GM18511 (cell line): Measurements from ENCODE around the gene TMEM161A.
"Not testable (repeated sequence)": the region's sequence is repeated elsewhere in the genome, so short reads cannot be mapped to it uniquely, and the experiment has no call there.

Experiments
- ATAC-seq: cut with Tn5 transposase; IDR thresholded peaks from one replicate; pipeline ENCODE4 v1.9.1; 2021; ENCODE audit warnings: mild to moderate bottlenecking, moderate library complexity; ENCODE audit not compliant: unreplicated experiment

TMEM161A gene

DNA sequence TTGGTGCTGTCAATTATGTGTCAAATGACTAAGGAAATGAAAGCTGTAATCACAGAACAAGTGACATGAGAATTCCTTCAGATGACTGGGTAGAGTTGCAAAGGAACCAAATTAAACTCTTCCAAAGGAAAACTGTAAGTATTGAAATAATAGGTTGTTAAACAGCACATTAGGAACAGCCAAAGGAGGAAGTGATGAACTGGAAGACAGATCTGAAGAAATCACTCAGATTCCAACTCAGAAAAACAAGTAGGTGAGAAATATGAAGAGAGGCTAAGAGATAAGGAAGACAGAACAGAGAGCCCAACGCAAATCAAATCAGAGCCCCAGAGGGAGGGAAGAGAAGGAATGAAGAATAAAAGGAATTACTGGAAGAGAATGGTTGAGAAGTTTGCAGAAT lies 15.4 kb downstream of the TMEM161A start:
- ATAC-seq, result no peak

DNA sequence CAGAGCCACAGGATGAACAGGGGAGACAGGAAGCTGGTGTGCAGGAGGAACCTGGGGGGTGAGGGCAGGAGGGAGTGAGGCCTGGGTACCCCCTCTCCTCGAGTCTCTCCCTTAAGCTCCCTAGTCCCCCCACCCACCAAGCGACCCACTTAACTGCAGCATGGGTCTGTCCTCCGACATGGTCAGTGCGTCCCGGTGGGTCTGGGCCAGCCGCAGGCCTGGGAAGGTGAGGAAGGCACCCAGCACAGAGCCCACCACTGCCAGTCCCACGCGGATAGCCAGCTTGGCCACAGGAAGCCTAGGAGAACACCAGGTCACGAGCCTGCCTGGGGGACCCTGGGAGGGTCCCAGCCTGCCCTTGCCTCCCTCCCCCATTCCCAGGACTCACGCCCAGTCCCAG lies 16.9 kb downstream of the TMEM161A start:
- no peak for ATAC-seq

DNA sequence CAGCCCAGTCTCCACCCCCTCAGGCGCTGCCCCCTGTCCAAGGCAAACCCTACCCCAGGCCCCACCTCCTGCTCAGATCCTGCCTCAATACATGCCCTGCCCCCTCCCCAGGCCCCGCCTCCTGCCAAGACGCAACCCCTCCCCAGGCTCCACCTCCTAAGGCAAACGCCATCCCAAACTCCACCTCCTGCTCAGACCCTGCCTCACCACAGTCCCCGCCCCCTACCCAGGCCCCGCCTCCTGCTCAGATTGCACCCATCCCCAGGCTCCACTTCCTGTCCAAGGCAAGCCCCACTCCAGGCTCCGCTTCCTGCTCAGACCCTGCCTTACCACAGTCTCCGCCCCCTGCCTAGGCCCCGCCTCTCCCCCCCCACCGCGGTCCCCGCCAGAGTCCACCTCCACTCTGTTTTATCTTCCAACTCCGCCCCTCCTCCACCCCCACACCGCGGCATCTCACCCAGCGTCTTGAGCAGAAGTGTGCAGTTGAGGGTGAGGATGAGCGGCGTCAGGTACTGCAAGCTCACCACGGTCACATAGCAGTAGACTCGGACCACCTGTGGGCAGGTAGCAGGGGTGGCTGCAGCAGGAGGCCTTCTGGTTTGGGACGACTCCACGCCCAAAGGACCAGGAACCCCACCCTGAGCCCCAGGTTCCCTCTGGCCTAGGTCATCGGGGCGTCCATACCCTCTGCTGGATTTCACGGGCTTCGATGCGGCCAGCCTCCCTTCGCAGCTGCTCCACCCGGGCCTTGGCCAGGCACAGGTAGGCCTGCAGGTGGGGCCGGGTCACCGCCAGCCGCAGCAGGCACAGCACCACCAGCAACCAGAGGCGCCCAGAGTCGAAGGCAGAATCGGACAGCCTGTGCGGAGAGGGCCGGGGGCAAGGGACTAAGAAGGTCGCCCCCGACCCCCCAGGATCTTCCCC lies 17.7 kb downstream of the TMEM161A start:
- no peak for ATAC-seq

DNA sequence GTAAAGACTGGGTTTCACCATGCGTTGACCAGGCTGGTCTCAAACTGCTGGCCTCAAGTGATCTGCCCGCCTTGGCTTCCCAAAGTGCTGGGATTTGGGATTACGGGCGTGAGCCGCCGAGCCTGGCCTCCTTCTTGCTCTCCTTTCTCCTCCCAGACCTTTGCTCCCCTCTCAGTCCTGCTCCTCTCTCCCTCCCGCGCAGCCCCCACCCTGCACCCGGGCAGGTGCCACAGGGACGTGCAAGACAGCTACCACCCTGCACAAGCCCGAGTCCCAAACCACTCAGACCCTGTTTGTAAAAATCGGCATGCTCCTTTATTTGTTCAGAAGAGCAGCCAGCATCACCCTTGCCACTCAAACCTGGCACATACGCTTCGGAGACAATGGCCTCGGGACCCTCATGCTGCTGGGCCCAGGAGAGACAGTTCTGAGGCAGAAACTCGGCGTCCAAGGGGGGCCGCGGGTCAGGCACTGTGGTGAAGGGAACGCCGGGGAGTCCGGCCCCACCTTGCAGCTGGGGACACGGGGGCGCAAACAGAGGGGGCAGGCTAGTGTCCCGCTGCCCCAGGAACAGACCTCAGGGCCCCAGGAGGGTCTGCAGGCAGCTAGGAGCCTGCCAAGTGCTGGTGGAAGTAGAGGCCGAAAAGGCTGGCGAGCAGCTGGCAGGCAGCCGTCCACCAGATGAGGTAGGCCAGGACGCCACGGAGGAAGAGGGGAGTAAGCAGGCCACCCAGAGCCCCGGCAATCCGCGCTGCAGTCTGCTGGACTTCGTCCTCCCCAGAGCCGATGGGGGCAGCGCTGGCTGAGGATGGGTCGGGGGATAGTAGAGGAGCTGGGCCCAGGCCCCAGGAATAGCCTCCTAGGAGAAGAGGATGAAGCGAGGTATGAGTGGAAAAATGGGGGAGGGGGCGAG lies 18.7 kb downstream of the TMEM161A start:
- no peak for ATAC-seq

DNA sequence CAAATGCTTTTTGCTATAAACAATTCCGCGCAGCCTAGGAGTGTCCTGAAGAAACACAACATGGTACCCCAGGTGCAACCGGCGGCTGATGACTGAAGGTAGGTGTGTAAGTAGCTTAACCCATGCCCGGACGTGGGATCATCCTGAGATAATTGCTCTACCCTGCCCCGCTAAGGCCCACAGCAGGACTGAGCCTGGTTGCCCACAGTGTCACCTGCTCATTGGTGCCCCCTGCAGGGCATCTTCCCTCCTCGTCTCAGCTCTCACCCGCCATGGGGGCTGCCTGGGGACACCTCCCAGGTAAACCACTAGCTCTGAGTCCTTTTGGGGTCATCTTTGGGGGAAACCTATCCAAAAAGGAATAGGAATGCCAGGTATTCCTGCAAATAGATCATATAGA lies 22.3 kb downstream of the TMEM161A start:
- ATAC-seq, result no peak

DNA sequence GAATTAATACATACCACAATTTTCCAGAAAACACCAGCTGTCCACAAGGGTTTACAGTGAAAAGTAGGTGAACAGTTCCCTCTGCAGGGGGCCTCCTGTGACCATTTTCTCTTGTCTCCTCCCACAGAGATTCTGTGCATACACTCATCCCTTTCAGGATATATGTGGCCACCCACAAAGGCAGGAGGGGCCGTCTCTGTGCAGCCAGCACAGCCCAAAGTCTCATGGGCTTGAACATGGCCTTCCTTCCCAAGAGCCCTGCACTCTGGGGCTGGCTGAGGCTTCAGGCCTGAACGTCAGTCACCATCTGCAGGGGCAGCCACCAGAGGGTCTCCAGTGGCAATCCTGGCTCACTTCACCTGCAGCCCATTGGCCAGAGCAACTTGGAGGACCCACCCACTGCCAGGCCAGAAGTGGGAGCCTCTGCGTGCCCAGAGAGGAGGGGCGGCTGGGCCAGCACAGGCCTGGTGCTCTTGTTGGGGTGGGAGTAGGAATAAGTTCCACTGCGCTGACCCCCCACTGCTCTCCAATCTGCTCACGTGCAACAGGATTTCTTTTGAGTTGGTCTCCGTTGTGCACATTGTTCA lies 25.1 kb downstream of the TMEM161A start:
- ATAC-seq, result no peak

DNA sequence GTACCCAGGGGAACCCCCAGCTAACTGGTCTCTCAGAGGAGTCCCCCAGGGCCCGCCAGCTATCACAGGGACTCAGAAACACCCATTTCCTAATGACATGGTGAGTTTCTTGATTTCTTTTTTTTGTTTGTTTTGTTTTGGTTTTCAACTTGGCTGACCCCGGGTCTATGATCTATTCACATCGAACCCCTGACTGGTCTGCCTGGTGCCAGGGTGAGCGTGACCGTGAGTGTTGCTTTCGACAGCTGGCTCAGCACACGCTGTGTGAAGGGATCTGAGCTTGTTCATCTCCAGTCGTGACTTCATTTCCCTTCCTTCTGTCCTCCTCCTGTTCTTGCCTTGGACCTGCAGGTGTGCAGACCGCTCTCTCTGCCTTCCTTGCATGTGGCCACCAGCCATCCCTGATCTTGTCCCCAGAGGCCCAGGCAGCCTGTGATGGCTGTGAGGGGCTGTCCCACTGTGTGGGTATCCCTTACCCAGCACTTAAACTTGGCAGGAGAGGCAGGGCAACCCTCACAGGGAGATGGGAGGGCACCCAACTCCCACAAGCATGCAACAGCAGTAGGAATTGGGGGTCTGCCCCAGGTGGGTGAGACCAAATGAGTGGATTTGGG lies 26.2 kb downstream of the TMEM161A start:
- no peak for ATAC-seq

DNA sequence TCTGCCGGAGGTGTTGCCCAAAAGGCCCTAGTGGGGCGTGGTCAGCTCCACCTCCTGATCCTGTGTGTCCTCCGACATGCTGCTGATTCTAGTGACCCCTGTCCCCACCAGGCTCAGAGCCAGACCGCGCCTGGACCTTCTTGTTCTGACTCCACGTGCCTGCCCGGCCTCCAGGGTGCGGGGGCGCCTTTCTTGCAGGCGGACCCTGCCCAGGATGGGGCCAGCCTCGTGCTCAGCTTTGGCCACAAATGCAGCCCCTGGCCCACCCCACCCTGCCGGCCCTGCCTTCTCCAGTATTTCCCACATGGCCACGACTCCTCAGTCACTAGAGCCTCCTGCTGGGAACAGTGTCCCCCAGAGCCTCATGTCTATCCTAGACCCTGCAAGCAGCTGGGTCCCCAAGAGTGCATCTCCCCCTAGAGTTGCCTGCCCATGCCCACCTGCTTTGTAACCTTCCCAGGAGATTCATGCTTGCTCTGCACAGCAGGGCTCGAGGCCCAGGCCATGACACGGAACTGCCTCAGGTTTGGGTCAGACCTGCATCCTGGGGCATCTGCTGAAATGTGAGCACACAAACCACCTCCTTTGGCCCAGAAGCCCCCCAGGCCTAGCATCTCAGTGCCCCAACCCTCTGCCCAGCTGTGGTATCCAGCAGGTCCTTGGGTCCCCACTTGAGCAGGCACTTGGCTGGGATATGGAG lies 27.0 kb downstream of the TMEM161A start:
- ATAC-seq, result no peak

DNA sequence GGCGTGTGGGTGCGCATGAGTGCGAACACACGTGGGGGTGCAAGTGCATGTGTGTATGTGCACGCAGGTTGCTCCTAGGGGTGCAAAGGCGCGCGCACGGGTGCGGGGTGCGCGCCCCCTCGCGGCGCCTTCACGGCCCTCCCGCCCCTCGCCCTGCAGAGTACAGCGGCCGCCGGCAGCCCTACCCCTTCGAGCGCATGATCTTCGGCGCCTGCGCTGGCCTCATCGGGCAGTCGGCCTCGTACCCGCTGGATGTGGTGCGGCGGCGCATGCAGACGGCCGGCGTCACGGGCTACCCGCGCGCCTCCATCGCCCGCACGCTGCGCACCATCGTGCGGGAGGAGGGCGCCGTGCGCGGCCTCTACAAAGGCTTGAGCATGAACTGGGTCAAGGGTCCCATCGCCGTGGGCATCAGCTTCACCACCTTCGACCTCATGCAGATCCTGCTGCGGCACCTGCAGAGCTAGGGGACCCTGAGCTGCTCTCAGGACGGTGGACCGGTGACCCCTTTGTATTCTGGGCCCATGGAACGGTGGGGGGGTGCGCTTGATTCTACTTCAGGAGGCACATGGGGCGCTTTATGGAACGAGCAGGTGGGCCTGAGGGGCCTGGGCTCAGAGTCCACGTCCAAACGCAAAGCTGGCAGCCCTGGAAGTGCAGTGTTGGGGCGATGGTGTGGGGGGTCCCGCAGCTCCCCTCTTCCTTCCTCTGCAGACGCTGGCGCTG lies 27.7 kb downstream of the TMEM161A start:
- ATAC-seq, result no peak

DNA sequence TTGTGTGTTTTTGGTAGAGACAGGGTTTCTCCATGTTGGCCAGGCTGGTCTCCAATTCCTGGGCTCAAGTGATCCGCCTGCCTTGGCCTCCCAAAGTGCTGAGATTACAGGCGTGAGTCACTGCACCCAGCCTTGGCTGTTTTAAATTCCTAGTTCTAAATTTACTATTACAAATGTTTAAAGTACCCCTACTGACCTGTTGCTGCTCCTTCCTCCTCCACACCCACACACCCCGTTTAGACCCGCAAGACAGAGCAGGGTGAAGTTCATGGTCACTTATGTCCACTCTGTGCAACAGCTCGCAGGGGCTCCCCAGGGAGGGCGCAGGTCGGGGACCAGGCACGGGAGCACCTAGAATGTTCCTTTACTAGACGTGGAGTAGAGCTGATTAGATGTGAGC lies 28.7 kb downstream of the TMEM161A start:
- ATAC-seq, result no peak

DNA sequence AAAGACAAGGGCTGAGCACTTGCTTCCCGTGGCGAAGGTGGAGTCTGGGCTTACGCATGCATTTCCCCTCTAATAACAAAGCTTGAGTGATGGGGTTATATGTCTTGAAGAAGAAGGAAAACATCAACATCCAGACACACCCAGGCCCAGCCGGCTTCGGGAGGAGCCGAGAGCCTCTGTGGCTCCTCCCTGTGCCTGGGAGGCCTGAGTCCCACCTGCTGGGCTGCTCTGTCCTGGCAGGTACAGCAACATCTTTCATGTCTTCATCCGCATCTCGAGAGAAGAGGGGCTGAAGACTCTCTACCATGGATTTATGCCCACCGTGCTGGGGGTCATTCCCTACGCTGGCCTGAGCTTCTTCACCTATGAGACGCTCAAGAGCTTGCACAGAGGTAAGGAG lies 30.6 kb downstream of the TMEM161A start:
- no peak for ATAC-seq

DNA sequence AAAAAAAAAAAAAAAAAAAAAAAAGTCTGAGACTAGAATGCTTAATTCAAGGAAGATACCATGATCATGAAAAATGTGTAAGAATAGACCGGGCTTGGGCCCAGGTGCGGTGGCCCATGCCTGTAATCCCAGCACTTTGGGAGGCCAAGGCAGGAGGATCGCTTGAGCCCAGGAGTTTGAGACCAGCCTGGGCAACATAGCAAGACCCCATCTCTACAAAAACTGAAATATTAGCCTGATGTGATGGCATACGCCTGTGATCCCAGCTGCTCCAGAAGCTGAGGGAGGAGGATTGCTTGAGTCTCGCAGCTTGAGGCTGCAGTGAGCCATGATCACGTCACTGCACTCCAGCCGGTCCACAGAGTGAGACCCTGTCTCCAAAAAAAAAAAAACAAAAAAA lies 31.3 kb downstream of the TMEM161A start:
- not testable (repeated sequence) for ATAC-seq

DNA sequence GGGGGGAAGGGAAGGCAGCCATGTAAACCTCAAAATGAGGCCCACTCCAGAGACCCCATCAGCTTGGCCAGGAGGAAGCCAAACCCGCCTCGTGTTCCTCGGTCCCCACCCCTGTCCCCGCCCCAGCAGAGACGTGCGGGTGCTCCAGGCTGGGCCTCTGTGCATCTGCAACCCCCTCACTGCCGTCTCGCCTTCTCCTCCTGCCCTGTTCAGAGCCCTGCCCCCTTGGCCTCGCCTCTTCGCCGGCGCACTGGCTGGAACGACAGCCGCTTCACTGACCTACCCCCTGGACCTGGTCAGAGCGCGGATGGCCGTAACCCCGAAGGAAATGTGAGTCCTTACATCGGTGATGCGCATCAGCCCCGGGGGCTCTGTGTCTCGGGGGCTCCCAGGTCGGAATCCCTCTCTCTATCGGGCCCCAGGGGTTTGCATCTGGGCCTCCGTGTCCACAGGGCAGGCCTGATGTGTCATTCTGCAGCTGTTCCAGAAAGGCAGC lies 32.2 kb downstream of the TMEM161A start:
- ATAC-seq, result no peak

DNA sequence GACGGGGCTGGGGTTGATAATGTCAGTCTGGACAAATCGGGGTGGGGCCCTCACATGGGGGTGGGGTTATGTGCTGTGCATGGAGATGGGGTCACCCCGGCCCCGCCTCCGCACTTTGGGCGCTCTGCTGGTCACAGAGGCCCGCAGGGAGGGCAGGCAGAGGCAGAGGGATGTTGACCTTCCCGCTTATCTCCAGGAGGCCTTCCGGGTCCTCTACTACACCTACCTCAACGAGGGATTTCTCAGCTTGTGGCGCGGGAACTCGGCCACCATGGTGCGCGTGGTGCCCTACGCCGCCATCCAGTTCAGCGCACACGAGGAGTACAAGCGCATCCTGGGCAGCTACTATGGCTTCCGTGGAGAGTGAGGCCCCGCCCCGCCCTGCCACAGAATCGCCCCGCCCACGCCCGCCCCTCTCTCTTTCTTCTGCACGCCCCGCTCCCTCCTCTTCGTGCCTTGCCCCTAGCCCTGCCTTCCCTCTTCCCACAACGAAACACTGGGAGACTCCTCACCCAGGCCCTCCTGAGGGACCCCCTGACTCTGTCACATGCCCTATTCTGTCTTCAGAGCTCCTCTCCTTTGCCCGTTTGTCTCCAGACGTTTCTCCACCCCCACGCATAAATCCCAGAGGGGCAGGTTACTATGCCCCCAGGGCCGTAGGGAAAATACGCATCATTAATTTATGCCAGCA lies 32.8 kb downstream of the TMEM161A start:
- ATAC-seq, result no peak

DNA sequence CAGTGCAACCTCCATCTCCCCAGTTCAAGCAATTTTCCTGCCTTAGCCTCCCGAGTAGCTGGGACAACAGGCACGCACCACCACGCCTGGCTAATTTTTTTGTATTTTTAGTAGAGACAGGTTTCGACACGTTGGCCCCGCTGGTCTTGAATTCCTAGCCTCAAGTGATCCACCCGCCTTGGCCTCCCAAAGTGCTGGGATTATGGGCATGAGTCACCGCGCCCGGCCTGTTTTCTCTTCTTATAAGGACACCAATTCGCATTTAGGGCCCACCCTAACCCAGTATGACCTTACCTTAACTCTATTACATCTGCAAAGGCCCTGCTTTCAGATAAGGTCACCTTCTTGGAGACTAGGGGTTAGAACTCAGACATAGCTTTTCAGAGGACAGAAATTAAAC lies 35.1 kb downstream of the TMEM161A start:
- no peak for ATAC-seq

DNA sequence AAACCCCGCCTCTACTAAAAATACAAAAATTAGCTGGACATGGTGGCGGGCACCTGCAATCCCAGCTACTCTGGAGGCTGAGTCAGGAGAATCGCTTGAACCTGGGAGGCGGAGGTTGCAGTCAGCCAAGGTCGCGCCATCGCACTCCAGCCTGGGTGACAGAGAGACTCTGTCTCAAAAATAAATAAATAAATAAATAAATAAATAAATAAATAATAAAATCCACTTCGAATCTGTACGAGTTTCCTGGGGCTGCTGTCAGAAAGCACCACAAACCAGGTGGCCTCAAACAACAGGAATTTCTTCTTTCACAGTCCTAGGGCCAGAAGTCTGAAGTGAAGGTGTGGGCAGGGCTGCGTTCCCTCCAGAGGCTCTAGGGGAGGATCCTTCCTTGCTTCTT lies 35.7 kb downstream of the TMEM161A start:
- not testable (repeated sequence) for ATAC-seq

DNA sequence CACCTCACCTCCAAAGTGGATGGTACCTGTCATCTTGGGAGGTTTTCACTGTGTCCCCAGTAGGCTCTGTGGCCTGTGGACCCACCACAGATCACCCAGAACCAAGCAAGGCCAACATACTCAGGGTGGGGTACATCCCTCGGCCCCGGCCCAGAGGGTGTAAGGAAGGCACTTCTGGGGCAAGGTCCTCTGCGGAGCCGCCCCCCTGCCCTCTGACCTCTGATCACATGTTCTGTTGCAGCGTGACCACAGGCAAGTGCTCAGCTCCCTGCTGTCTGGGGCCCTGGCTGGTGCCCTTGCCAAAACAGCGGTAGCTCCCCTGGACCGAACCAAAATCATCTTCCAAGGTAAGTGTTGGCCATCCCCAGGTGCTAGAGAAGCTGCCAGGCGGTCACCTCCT lies 36.7 kb downstream of the TMEM161A start:
- no peak for ATAC-seq

DNA sequence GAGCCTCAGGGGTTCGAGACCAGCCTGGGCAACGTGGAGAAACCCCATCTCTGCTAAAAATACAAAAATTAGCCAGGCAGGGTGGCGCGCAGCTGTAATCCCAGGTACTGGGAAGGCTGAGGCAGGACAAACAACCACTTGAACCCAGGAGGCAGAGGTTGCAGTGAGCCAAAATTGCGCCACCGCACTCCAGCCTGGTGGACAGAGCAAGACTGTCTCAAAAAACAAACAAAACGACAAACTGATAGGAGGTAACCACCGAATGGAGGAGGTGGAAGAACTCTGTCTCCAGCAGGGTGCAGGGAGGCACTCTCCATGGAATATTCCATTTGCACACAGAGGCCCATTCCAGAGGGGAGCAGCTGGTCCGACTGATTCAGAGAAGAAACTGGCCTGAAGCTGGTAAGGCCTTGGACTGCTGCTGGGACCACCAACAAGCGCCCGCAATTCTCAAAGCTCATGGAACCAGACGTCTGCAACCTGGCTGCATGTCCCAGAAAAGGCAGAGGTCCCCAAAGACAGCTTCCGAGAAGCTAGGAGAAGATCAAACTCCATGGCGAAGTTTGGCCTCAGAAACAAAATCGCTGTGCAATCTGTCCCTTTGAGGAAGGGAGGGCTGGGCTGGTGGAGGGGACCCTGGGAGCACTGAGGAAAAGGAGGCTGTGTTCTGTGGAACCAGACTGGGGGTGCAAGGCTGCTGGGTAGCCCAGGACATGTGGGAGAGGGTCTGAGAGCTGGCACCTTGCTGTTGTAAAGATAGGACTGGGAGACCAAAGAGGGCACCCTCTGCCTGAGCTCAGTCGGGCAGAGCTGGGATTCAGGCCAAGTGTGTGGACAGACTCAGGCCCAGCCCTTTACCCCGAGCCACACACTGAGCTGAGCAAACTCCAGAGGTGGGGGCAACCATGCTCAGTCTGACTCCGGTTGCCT lies 39.3 kb downstream of the TMEM161A start:
- no peak for ATAC-seq
